IPS DF 4.7 (cell line): ENCODE measurements around the gene GLT6D1.
"Not testable (repeated sequence)": the region's sequence is repeated elsewhere in the genome, so short reads cannot be mapped to it uniquely, and the experiment has no call there.

Experiments used
- DNase-seq: peaks from one replicate; pipeline ENCODE4 v3.0.0-alpha.2; 2013; ENCODE audit warnings: low spot score; ENCODE audit errors: extremely low read depth

GLT6D1 gene, protein sequence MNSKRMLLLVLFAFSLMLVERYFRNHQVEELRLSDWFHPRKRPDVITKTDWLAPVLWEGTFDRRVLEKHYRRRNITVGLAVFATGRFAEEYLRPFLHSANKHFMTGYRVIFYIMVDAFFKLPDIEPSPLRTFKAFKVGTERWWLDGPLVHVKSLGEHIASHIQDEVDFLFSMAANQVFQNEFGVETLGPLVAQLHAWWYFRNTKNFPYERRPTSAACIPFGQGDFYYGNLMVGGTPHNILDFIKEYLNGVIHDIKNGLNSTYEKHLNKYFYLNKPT

DNA sequence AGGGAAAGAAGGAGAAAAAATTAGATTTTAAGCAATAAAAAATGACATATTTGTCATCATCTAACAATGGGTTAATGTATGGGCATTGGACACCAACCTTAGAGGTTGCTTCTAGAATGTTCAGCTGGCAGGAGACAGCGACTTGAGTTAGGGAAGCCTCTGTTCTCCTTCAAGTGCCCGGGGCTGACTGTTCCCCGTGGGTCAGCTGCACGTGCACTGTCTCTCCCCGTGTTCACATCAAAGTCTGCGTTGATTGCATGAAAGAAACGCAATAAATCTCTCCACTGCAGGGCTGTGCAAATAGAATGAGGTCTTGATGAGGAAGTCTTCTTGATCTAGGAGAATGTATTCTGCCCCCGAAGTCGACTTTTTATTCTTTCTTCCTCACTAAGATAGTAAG lies at the start of gene GLT6D1:
Gene GLT6D1, minus strand, starts transcription at position 345 of the 400 bp plus-strand sequence. CDS start 353 bp downstream, outside the sequence.
- no peak for DNase-seq

- DNase-seq, result no peak
Measured at GRCh38 chr9:135689011-135689410, 49.7 kb upstream of the GLT6D1 start.

DNA sequence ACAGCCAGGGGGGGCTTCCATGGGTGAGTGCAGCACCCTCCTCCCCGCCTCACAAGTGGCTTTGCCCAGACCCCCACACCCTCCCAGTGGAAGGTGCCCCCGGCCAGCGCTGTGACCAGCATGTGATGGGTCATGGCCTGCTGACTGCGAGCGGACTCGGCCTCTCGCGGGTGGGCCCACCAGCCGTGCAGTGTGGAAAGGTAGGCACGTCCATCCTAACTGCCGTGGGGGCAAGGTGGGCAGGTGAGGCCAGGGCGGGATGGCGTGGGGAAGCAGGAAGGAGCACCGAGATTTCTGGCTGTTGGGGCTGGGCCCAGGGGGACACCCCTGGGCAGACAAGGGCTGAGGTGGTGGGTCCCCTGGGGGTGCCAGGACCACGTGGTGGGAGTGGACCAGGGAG lies 47.9 kb upstream of the GLT6D1 start:
- no peak for DNase-seq

GRCh38 chr9:135684691-135685090 lies 45.4 kb upstream of the GLT6D1 start:
- DNase-seq, result no peak

DNA sequence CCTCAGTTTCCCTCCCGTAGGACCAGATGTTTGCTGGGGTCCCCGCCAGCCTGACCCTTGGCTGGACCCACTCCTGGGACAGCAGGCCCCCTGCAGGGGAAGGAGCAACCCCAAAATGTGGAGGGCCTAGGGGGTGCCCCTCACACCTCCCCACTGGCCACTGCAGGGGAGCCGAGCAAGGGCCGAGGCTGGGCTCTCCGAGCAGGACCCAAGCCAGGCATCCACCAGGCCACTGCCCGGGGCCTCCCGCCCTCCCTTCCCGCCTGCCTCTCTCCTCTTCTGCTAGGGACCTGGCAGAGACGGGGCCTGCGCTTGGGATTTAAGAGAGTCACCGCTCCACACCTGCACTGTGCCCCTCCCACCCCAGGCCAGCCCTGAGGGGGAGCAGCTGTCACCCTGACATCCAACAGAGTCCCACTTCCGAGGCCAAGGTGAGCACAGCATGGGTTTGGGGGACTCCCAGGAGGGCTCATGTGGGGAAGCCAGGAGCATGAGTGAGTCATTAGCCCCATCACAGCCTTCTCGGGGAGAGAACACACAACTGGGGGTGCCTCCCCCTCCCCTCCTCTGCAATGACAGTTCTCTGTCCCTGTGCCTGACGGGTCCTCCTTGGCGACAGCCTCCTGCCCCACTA lies 44.2 kb upstream of the GLT6D1 start:
- DNase-seq, result no peak

- DNase-seq, result no peak
Measured at GRCh38 chr9:135681161-135681560, 41.8 kb upstream of the GLT6D1 start.

GRCh38 chr9:135680056-135680455 lies 40.7 kb upstream of the GLT6D1 start:
- DNase-seq, result no peak

DNA sequence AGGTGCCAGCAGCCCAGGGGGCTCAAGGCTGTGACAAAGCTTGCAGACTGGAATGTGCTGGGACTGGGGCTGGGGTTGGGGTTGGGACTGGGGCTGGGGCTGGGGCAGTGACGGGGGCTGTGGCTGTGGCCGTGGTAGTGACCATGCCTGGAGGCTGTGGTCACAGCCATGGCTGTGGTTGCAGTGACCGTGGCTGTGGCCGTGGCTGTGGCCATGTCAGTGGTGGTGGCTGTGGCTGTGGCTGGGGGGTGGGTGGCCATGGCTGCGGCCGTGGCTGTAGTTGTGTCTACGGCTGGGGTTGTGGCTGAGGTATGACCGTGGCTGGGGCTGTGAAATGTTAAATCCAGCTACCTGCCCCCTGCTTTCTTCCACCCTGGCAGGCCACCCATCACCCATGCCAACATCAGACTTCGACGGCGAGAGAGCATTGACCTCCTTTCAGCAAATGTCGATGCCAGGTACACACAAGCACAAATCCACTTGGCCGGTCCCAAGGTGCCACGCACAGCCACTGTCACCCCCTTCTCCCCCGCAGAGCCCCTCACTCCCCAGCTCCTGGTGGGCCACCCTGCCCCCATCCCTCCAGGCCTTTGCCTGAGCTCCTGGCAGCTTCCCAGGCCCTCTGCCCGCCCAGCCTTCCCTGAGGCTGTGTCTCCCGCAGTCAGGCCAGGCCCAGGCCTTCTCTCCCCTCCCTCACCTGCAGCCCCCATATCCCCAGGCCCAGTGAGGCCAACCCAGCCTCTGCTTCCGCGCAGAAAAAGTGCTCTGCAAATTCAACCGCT lies 39.1 kb upstream of the GLT6D1 start:
- DNase-seq, result no peak

DNA sequence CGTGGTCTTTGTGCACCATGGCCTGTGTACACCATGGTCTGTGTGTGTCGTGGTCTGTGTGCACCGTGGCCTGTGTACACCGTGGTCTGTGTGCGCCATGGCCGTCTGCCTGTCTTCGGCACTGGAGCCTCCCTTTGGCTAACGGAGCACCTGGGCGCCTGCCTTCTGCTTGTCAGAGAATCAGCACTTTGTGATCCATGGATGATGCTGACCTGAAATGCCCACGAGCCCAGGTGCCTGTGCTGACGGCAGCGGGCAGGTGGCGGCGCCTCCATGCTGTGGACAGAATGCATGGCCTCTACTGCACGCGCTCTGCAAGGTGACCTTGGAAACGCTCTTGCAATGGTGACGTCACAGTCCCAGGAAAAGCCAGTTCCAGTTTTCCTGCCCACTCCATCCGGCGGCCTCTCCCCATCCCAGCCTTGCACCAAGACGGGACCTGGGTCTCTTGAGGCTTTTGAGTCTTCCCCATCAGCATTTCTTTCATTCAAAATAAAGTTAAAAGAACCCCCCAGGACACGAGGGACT lies 38.4 kb upstream of the GLT6D1 start:
- DNase-seq, result no peak

DNA sequence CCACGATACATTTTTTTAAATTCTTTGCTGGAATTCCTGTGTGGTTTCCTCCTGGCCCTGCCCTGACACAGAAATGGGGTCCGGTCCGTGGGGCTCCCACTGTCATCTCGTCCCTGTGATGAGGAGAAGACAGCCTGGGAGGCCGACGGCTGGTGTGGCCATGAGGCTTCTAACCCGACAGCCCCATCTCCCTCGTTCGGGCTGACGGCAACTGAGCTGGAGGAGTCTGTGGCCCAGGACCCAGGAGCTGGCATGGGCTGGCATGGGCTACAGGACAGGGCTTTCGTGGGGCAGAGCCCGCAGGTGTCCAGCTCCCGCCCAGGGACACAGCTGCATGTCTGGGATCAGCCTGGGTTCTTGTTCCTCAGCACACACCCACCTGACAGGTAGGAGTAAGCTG lies 37.6 kb upstream of the GLT6D1 start:
- no peak for DNase-seq

DNA sequence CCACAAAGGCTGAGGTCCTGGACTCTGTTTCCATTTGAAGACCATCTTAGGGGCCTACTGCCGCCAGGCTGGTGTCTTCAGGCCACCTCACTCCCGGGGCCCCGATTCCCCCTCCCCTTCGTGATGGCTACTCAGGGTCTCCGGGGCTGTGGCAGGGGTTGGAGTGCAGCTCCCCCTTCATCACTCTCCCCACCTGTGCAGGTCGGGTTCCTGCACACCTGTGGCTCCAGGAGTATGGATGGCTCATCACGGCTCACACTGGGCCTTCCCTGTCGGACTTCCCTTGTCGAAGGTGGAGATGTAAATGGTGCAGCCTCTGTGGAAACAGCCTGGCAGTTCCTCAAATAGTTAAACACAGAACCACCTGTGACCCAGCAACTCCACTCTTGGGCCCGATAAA lies 35.6 kb upstream of the GLT6D1 start:
- DNase-seq, result no peak

- DNase-seq, result no peak
Measured at GRCh38 chr9:135673941-135674340, 34.6 kb upstream of the GLT6D1 start.

GRCh38 chr9:135672786-135673185 lies 33.4 kb upstream of the GLT6D1 start:
- not testable (repeated sequence) for DNase-seq

DNA sequence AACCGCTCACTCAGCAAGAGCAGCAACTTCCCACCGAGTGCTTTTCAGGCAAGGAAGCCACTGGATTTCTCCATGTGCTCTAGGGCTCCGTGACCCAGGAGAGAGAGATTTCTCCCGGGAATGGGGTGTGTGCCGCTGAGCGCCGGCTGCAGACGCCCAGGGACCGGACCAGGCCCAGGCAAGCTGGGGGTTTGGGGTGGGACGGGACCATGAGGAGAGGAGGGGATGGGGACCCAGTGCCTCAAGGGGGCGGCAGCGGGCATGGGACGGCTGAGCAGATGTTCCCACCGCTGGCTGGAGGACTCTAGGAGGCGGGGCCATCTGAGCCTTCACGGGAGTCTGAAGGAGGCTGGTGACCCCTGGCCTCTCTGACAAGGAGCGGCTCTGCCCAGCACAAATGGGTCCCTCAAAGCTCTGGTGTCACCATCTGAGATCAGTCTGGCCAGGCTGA lies 32.3 kb upstream of the GLT6D1 start:
- DNase-seq, result no peak

DNA sequence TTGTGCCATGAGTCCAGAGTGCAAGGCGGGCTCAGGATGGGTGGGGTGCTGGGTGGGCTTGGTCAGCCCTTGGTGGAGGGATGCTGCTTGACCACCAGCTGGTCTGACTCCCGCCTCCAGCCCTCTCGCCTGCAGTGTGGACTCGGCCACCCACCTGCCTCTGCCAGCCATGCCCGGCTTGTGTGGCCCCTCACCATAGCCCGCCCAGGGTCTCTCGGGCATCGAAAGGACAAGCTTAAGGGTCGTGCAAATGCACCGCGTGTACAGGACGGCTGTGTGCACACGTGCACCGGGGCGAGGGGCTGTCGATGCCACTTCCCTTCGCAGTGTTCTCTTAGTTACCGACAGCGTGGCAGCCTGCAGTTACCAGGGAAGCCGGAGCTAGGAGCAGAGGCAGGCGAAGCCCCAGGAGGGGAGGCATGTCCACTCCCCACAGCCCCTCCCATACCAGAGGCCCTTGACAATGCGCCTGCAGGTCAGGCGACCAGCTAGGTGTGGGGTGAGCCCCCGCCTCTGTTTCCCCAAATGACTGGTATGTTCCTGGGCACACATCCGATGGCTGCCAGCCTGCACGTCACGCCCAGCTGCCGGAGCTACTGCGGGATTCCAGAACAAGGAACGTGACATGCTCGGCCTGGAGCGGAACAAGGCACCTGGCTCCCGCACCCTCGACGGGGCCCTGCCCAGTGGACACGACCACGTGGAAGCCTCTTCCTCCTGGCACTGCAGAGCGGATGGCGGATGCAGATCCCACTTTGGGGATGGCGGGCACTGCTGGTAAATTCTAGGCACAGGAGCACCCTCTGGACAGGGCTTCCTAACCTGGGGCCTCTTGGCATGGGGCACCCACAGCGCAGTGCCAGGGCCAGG lies 31.6 kb upstream of the GLT6D1 start:
- DNase-seq, result no peak

GRCh38 chr9:135669616-135670285 lies 30.4 kb upstream of the GLT6D1 start:
- DNase-seq, result no peak

- not testable (repeated sequence) for DNase-seq
Measured at GRCh38 chr9:135669018-135669417, 29.7 kb upstream of the GLT6D1 start.

DNA sequence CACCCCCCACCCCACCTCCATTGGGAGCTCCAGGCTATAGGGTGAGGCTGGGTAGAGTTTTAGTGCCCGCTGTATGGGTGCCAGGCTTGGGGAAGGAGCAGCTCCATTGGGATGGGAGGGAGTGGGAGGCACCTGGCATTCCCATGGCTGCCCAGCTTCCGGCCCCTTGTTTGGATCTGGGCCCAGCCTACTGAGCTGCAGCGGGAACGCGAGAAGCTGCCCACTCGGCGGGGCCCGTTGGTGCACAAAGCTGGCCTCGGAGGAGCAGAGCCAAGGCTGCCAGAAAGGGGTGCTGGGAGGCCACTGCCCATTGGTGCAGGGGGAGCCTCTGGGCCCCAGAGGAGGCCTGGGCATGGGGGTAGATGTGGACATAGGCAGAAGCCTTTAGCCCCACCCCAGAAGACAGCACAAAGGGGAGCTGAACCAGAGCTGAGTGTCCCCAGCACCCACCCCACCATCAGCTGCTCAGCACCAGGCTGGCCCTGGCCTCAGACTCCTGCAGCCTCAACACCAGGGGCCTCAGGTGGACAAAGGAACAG lies 28.2 kb upstream of the GLT6D1 start:
- no peak for DNase-seq

- DNase-seq, result no peak
Measured at GRCh38 chr9:135666534-135667462, 27.5 kb upstream of the GLT6D1 start.
